ENCODE measurements around the gene TMEM50B. TPM values are rescaled to one million over a fixed set of nuclear protein-coding genes. Genes with fewer than 3 reads are reported as not detected.
A peak's percentile ranks its signal among the peaks of the same experiment; 100 is the strongest.

TMEM50B gene
- total and polyA plus RNA-seq, 8 donors = 45.6 to 92.8 (median 56.3) TPM

DNA sequence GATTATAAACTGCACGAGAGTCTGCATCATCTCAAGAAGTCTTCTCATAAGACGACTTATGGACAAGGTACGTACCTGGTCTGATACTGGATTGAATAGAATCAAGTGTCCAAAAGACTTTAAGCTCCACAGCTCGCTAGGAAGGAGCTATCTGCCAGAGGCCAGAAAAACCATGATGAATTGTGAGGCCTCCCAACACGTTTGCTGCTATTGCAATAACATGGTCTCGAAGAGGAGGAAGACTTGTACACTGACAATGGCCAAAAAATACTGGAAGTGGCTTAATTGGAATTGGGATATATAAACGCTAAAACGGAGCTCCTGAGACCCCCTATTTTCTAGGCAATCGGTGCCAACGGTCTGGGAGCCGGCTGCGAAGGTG, 11.2 kb upstream of the TMEM50B start:
- DNase-seq (no peak), ATAC-seq (peak; percentile 31)
- peak overlapping the region; percentile 62 to 70 for H3K27ac ChIP-seq
- intact Hi-C loops (cut with DNase I) = no loop called here
- H3K9me3 ChIP-seq = no peaks in the 10 kb centered on the region
- TF ChIP-seq, protein P1, sequence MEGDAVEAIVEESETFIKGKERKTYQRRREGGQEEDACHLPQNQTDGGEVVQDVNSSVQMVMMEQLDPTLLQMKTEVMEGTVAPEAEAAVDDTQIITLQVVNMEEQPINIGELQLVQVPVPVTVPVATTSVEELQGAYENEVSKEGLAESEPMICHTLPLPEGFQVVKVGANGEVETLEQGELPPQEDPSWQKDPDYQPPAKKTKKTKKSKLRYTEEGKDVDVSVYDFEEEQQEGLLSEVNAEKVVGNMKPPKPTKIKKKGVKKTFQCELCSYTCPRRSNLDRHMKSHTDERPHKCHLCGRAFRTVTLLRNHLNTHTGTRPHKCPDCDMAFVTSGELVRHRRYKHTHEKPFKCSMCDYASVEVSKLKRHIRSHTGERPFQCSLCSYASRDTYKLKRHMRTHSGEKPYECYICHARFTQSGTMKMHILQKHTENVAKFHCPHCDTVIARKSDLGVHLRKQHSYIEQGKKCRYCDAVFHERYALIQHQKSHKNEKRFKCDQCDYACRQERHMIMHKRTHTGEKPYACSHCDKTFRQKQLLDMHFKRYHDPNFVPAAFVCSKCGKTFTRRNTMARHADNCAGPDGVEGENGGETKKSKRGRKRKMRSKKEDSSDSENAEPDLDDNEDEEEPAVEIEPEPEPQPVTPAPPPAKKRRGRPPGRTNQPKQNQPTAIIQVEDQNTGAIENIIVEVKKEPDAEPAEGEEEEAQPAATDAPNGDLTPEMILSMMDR (IDR thresholded peaks at IDR 0.05) = no peak
- H3K4me1 ChIP-seq = peaks cover 10 to 18% of the 10 kb centered on the region in 2 donors
- no peaks in the 10 kb centered on the region for H3K36me3 ChIP-seq
- no peaks in the 10 kb centered on the region for H3K27me3 ChIP-seq
- peak overlapping the region; percentile 70 to 76 for H3K4me3 ChIP-seq

DNA sequence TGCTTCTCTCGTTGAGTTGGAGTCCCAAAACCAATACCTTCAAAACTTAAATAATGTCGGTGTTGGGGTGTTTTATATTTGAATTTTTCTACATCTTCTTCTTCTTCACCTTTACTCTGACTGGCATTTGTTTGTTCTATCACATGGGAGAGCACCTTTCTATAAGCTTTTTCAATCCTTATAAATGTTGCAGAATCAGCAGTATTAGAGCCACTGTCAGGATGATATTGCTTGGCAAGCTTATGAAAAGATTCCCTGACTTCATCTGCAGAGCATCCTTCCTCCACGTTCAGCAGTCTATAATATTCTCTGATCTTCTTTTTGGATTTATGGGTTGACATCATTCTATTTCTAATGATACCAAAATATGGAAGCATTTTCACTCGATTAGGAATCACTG, 9.2 kb upstream of the TMEM50B start:
- no peak for ATAC-seq
- peaks cover 10 to 18% of the 10 kb centered on the region in 2 donors for H3K4me1 ChIP-seq
- H3K9me3 ChIP-seq = no peaks in the 10 kb centered on the region
- no peaks in the 10 kb centered on the region for H3K36me3 ChIP-seq
- no peak overlapping the region for H3K4me3 ChIP-seq
- intact Hi-C loops (cut with DNase I) = no loop called here
- H3K27me3 ChIP-seq = no peaks in the 10 kb centered on the region
- no peak for DNase-seq
- no peak overlapping the region for H3K27ac ChIP-seq
- TF ChIP-seq, protein P1 (IDR thresholded peaks at IDR 0.05) = no peak

GRCh38 chr21:33487996-33488395, 8.2 kb upstream of the TMEM50B start:
- no peaks in the 10 kb centered on the region for H3K27me3 ChIP-seq
- H3K9me3 ChIP-seq = no peaks in the 10 kb centered on the region
- no peak overlapping the region for H3K4me3 ChIP-seq
- intact Hi-C loops (cut with DNase I) = no loop called here
- no peak for ATAC-seq
- H3K36me3 ChIP-seq = no peaks in the 10 kb centered on the region
- TF ChIP-seq, protein P1 (IDR thresholded peaks at IDR 0.05) = no peak
- DNase-seq = no peak
- peaks cover 10 to 18% of the 10 kb centered on the region in 2 donors for H3K4me1 ChIP-seq
- H3K27ac ChIP-seq = no peak overlapping the region

DNA sequence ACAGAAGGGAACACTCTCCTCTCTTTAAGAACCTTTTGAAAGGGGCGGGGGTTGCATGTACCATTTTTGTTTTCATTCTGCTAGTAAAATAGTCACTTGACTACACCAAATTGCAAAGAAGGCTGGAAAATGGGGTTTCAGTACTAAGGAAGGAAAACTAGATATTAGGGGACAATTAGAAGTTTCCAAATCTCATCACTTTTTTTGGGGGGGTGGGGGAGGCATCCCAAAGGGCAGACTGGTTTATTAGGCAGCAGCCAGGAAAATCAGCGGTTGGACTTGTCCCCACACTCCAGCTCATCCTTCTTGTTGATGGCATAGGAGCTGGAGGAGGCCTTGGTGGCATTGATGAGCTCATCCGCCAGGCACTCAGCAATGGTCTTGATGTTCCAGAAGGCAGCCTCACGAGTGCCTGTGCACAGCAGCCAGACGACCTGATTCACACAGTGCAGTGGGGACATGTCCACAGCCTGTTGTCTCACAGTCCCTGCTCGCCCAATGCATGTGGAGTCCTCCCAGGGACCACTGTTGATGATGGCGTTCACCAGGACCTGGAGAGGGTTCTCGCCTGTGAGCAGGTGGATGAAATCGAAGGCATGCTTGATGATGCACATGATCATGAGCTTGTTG, 1.7 kb upstream of the TMEM50B start:
- ATAC-seq = no peak
- Histone ChIP-seq H3K9me3 (no peaks in the 10 kb centered on the region), H3K27me3 (no peaks in the 10 kb centered on the region), H3K4me3 (no peak overlapping the region), H3K27ac (no peak overlapping the region), H3K36me3 (no peaks in the 10 kb centered on the region), H3K4me1 (peaks cover 6 to 31% of the 10 kb centered on the region in 2 donors)
- TF ChIP-seq, protein P1 (IDR thresholded peaks at IDR 0.05) = no peak
- DNase-seq = no peak
- intact Hi-C loops (cut with DNase I) = no loop called here

DNA sequence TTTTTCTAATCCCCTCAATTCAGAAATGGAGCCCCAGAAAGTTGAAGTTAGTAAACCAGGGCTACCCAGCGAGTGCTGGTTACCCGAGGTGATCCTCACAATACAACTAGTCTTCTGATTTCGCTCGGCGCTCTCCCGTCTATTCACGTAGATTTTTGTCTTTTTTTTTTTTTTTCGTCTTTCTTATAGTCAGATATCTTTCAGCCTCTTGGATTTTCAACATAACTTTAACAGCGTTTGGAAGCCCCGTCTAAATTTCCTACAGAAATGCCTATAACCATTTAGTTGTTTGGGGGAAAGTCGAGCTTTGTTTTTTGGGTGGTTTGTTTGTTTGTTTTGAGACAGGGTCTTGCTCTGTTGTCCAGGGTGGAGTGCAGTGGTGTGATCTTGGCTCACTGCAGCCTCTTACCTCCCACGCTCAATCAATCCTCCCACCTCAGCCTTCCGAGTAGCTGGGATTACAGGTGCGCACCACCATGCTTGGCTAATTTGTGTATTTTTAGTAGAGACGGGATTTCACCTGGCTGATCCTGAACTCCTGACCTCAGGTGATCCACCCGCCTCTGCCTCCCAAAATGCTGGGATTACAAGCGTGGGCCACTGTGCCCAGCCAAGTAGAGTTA, 818 bp upstream of the TMEM50B start:
- Histone ChIP-seq H3K36me3 (no peaks in the 10 kb centered on the region), H3K27me3 (no peaks in the 10 kb centered on the region), H3K27ac (peak overlapping the region; percentile 85 to 100), H3K4me3 (peak overlapping the region; percentile 72 to 90), H3K9me3 (no peaks in the 10 kb centered on the region), H3K4me1 (peaks cover 6 to 31% of the 10 kb centered on the region in 2 donors)
- no peak for ATAC-seq
- no peak for DNase-seq
- TF ChIP-seq, protein P1 (IDR thresholded peaks at IDR 0.05) = no peak
- intact Hi-C loops (cut with DNase I) = no loop called here
